HEK293 (cell line): ENCODE data around the gene SLC25A11.

Experiments
- HOXA7 ChIP-seq: sonication (generic); formaldehyde crosslinking; IDR thresholded peaks from 2 replicates; pipeline ENCODE4 v1.8.1; 2022; ENCODE audit warnings: missing genetic modification reagents, borderline replicate concordance
- MZF1 ChIP-seq: fragments of 450-650 bp; formaldehyde crosslinking; IDR thresholded peaks from 2 replicates; pipeline ENCODE4 v1.5.1; 2017; ENCODE audit warnings: missing biosample characterization, missing genetic modification characterization, borderline replicate concordance
- PRDM1 ChIP-seq: fragments of 450-650 bp; formaldehyde crosslinking; IDR thresholded peaks from 2 replicates; pipeline ENCODE4; 2016; ENCODE audit warnings: missing biosample characterization, missing genetic modification characterization
- SCRT2 ChIP-seq: fragments of 450-650 bp; formaldehyde crosslinking; IDR thresholded peaks from 2 replicates; pipeline ENCODE4 v1.5.1; 2016; ENCODE audit warnings: missing biosample characterization, missing genetic modification characterization
- SP3 ChIP-seq: fragments of 450-650 bp; formaldehyde crosslinking; IDR thresholded peaks from 2 replicates; pipeline ENCODE4 v1.5.1; 2016; ENCODE audit warnings: missing biosample characterization, missing genetic modification characterization
- YY1 ChIP-seq: fragments of 450-650 bp; formaldehyde crosslinking; IDR thresholded peaks from 2 replicates; pipeline ENCODE4 v1.5.1; 2018; ENCODE audit warnings: missing biosample characterization, missing genetic modification characterization
- ZBTB8A ChIP-seq: fragments of 450-650 bp; formaldehyde crosslinking; IDR thresholded peaks from 2 replicates; pipeline ENCODE4 v1.5.1; 2016; ENCODE audit warnings: missing biosample characterization, missing genetic modification characterization
- ZNF133 ChIP-seq: fragments of 450-650 bp; formaldehyde crosslinking; IDR thresholded peaks from 2 replicates; pipeline ENCODE4 v1.5.1; 2016; ENCODE audit warnings: missing biosample characterization, missing genetic modification characterization
- ZNF2 ChIP-seq: fragments of 450-650 bp; formaldehyde crosslinking; IDR thresholded peaks from 2 replicates; pipeline ENCODE4 v1.5.1; 2016; ENCODE audit warnings: missing biosample characterization, missing genetic modification characterization
- ZNF24 ChIP-seq: fragments of 450-650 bp; formaldehyde crosslinking; IDR thresholded peaks from 2 replicates; pipeline ENCODE4 v1.5.1; 2016; ENCODE audit warnings: missing biosample characterization, missing genetic modification characterization
- ZNF26 ChIP-seq: fragments of 450-650 bp; formaldehyde crosslinking; IDR thresholded peaks from 2 replicates; pipeline ENCODE4 v1.5.1; 2016; ENCODE audit warnings: missing biosample characterization, missing genetic modification characterization
- ZNF37A ChIP-seq: fragments of 450-650 bp; IDR thresholded peaks from 2 replicates; pipeline ENCODE4 v1.5.1; 2018; ENCODE audit warnings: missing biosample characterization, missing genetic modification characterization
- ZNF391 ChIP-seq: fragments of 450-650 bp; formaldehyde crosslinking; IDR thresholded peaks from 2 replicates; pipeline ENCODE4 v1.5.1; 2016; ENCODE audit warnings: low read depth, missing biosample characterization, missing genetic modification characterization, borderline replicate concordance
- ZNF585B ChIP-seq: fragments of 450-650 bp; formaldehyde crosslinking; IDR thresholded peaks from 2 replicates; pipeline ENCODE4 v1.5.1; 2016; ENCODE audit warnings: missing biosample characterization, missing genetic modification characterization
- ZNF654 ChIP-seq: fragments of 450-650 bp; formaldehyde crosslinking; IDR thresholded peaks from 2 replicates; pipeline ENCODE4 v1.5.1; 2016; ENCODE audit warnings: low read depth, missing biosample characterization, missing genetic modification characterization
- ZNF664 ChIP-seq: fragments of 450-650 bp; formaldehyde crosslinking; IDR thresholded peaks from 2 replicates; pipeline ENCODE4 v1.5.1; 2016; ENCODE audit warnings: missing biosample characterization, missing genetic modification characterization
- ZNF704 ChIP-seq: fragments of 450-650 bp; formaldehyde crosslinking; IDR thresholded peaks from 2 replicates; pipeline ENCODE4 v1.5.1; 2016; ENCODE audit warnings: missing biosample characterization, missing genetic modification characterization
- ZNF76 ChIP-seq: fragments of 450-650 bp; formaldehyde crosslinking; IDR thresholded peaks from 2 replicates; pipeline ENCODE4; 2016; ENCODE audit warnings: low read depth, missing biosample characterization, missing genetic modification characterization, borderline replicate concordance
- ZNF791 ChIP-seq: fragments of 450-650 bp; formaldehyde crosslinking; IDR thresholded peaks from 2 replicates; pipeline ENCODE4 v1.5.1; 2016; ENCODE audit warnings: missing biosample characterization, missing genetic modification characterization
- ZNF837 ChIP-seq: fragments of 450-650 bp; formaldehyde crosslinking; IDR thresholded peaks from 2 replicates; pipeline ENCODE4 v1.5.1; 2016; ENCODE audit warnings: missing biosample characterization, missing genetic modification characterization
- ZSCAN5A ChIP-seq: fragments of 450-650 bp; formaldehyde crosslinking; IDR thresholded peaks from 2 replicates; pipeline ENCODE4 v1.5.1; 2016; ENCODE audit warnings: missing biosample characterization, missing genetic modification characterization
- TF ChIP-seq, protein P1 (sequence below): fragments of 450-650 bp; formaldehyde crosslinking; conservative IDR thresholded peaks from 2 replicates; pipeline ENCODE4 v1.5.1; 2016; ENCODE audit warnings: low read depth, missing biosample characterization, missing genetic modification characterization
- TF ChIP-seq, protein P2 (sequence below): fragments of 450-650 bp; formaldehyde crosslinking; IDR thresholded peaks from 2 replicates; pipeline ENCODE4 v1.5.1; 2016; ENCODE audit warnings: missing biosample characterization, missing genetic modification characterization
- TF ChIP-seq, protein P3 (sequence below): fragments of 450-650 bp; formaldehyde crosslinking; IDR thresholded peaks from 2 replicates; pipeline ENCODE4 v1.5.1; 2016; ENCODE audit warnings: missing biosample characterization, missing genetic modification characterization
- TF ChIP-seq, protein P4 (sequence below): fragments of 450-650 bp; formaldehyde crosslinking; IDR thresholded peaks from 2 replicates; pipeline ENCODE4 v1.5.1; 2017; ENCODE audit warnings: missing biosample characterization, missing genetic modification characterization

SLC25A11 gene

GRCh38 chr17:4986951-4987766, 47.3 kb upstream of the SLC25A11 start, which contains the start of gene CAMTA2 (continued):
- TF ChIP-seq, protein P1, sequence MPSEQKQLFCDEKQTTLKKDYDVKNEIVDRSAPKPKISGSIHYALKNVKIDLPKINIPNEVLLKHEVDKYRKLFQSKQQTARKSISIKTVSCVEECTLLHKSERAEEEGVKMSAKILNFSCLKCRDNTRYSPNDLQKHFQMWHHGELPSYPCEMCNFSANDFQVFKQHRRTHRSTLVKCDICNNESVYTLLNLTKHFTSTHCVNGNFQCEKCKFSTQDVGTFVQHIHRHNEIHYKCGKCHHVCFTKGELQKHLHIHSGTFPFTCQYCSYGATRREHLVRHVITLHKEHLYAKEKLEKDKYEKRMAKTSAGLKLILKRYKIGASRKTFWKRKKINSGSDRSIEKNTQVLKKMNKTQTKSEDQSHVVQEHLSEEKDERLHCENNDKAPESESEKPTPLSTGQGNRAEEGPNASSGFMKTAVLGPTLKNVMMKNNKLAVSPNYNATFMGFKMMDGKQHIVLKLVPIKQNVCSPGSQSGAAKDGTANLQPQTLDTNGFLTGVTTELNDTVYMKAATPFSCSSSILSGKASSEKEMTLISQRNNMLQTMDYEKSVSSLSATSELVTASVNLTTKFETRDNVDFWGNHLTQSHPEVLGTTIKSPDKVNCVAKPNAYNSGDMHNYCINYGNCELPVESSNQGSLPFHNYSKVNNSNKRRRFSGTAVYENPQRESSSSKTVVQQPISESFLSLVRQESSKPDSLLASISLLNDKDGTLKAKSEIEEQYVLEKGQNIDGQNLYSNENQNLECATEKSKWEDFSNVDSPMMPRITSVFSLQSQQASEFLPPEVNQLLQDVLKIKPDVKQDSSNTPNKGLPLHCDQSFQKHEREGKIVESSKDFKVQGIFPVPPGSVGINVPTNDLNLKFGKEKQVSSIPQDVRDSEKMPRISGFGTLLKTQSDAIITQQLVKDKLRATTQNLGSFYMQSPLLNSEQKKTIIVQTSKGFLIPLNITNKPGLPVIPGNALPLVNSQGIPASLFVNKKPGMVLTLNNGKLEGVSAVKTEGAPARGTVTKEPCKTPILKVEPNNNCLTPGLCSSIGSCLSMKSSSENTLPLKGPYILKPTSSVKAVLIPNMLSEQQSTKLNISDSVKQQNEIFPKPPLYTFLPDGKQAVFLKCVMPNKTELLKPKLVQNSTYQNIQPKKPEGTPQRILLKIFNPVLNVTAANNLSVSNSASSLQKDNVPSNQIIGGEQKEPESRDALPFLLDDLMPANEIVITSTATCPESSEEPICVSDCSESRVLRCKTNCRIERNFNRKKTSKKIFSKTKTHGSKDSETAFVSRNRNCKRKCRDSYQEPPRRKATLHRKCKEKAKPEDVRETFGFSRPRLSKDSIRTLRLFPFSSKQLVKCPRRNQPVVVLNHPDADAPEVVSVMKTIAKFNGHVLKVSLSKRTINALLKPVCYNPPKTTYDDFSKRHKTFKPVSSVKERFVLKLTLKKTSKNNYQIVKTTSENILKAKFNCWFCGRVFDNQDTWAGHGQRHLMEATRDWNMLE (tag by site-specific recombination), result peak; percentile 32
- peak; percentile 32; the same call in 1 of the 2 replicates for TF ChIP-seq MZF1 (tag by site-specific recombination)
- TF ChIP-seq ZNF664 (tag by site-specific recombination), result no peak
- TF ChIP-seq HOXA7 (CRISPR knock-in tag), result no peak
- TF ChIP-seq, protein P2, sequence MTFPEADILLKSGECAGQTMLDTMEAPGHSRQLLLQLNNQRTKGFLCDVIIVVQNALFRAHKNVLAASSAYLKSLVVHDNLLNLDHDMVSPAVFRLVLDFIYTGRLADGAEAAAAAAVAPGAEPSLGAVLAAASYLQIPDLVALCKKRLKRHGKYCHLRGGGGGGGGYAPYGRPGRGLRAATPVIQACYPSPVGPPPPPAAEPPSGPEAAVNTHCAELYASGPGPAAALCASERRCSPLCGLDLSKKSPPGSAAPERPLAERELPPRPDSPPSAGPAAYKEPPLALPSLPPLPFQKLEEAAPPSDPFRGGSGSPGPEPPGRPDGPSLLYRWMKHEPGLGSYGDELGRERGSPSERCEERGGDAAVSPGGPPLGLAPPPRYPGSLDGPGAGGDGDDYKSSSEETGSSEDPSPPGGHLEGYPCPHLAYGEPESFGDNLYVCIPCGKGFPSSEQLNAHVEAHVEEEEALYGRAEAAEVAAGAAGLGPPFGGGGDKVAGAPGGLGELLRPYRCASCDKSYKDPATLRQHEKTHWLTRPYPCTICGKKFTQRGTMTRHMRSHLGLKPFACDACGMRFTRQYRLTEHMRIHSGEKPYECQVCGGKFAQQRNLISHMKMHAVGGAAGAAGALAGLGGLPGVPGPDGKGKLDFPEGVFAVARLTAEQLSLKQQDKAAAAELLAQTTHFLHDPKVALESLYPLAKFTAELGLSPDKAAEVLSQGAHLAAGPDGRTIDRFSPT (tag by site-specific recombination), result peak; percentile 96
- TF ChIP-seq, protein P3, sequence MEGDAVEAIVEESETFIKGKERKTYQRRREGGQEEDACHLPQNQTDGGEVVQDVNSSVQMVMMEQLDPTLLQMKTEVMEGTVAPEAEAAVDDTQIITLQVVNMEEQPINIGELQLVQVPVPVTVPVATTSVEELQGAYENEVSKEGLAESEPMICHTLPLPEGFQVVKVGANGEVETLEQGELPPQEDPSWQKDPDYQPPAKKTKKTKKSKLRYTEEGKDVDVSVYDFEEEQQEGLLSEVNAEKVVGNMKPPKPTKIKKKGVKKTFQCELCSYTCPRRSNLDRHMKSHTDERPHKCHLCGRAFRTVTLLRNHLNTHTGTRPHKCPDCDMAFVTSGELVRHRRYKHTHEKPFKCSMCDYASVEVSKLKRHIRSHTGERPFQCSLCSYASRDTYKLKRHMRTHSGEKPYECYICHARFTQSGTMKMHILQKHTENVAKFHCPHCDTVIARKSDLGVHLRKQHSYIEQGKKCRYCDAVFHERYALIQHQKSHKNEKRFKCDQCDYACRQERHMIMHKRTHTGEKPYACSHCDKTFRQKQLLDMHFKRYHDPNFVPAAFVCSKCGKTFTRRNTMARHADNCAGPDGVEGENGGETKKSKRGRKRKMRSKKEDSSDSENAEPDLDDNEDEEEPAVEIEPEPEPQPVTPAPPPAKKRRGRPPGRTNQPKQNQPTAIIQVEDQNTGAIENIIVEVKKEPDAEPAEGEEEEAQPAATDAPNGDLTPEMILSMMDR, result peak; percentile 99
- TF ChIP-seq ZBTB8A (tag by site-specific recombination), result peak; percentile 89
- no peak for TF ChIP-seq ZNF26 (tag by site-specific recombination)
- TF ChIP-seq SCRT2, result no peak
- TF ChIP-seq ZNF585B (tag by site-specific recombination), result peak; percentile 14; the same call in 1 of the 2 replicates
- no peak for TF ChIP-seq ZNF791 (tag by site-specific recombination)
- peak; percentile 88 for TF ChIP-seq YY1 (tag by site-specific recombination)
- no peak for TF ChIP-seq PRDM1
- TF ChIP-seq, protein P4, sequence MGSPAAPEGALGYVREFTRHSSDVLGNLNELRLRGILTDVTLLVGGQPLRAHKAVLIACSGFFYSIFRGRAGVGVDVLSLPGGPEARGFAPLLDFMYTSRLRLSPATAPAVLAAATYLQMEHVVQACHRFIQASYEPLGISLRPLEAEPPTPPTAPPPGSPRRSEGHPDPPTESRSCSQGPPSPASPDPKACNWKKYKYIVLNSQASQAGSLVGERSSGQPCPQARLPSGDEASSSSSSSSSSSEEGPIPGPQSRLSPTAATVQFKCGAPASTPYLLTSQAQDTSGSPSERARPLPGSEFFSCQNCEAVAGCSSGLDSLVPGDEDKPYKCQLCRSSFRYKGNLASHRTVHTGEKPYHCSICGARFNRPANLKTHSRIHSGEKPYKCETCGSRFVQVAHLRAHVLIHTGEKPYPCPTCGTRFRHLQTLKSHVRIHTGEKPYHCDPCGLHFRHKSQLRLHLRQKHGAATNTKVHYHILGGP (tag by site-specific recombination), result no peak
- TF ChIP-seq ZNF391 (tag by site-specific recombination), result peak; percentile 60; the same call in 1 of the 2 replicates
- no peak for TF ChIP-seq ZNF37A (tag by site-specific recombination)
- no peak for TF ChIP-seq ZNF837
- TF ChIP-seq ZNF2, result peak; percentile 81
- TF ChIP-seq ZNF76 (tag by site-specific recombination), result peak; percentile 82
- no peak for TF ChIP-seq ZNF704
- TF ChIP-seq ZNF133 (tag by site-specific recombination), result no peak
- peak; percentile 50 for TF ChIP-seq SP3 (tag by site-specific recombination)
- TF ChIP-seq ZSCAN5A, result peak; percentile 95; the same call in 1 of the 2 replicates
- TF ChIP-seq ZNF24, result 0 out of 2 replicates have a peak, but pooled peaks have one; percentile 65
- TF ChIP-seq ZNF654, result no peak
